ENCODE data around the gene PITPNC1.

DNA sequence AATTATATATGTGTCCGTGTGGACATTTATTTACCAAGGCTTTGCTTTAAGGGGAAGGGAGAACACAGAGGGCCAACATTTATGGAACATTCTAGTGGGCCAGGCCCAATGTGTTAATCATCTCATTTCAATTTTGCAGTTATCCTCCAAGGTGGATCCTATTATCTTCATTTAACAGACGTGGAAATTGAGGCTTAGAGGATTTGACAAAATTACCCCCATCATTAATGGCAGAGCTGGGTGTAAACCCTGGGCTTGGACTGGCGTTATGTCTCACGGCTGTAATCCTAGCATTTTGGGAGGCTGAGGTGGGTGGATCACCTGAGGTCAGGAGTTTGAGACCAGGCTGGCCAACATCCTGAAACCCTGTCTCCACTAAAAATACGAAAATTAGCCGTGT, 26.4 kb downstream of the PITPNC1 start:
- no peak for TF ChIP-seq POLR2A (IDR thresholded peaks at IDR 0.05)
- no peak for TF ChIP-seq CTCF (IDR thresholded peaks at IDR 0.05)
- TF ChIP-seq EP300 (IDR thresholded peaks at IDR 0.05): no peak

Measured in upper lobe of left lung (tissue), 4 donors.